Lower leg skin (tissue), 3 donors: ENCODE results near the gene CAPN2.

Experiments used
- POLR2A ChIP-seq, 2 donors: fragments of 450-650 bp; IDR thresholded peaks; one replicate each; pipeline ENCODE4 v1.6.1; 2016 to 2017; ENCODE audit warnings: antibody characterized with exemption in 2 of 2, mild to moderate bottlenecking in 1 of 2, moderate library complexity in 1 of 2
- TF ChIP-seq, protein P1 (sequence below), 3 donors: fragments of 450-650 bp; IDR thresholded peaks; one replicate each; pipeline ENCODE4 v1.5.1; 2016; ENCODE audit warnings: antibody characterized with exemption in 3 of 3, mild to moderate bottlenecking in 3 of 3, moderate library complexity in 2 of 3

DNA sequence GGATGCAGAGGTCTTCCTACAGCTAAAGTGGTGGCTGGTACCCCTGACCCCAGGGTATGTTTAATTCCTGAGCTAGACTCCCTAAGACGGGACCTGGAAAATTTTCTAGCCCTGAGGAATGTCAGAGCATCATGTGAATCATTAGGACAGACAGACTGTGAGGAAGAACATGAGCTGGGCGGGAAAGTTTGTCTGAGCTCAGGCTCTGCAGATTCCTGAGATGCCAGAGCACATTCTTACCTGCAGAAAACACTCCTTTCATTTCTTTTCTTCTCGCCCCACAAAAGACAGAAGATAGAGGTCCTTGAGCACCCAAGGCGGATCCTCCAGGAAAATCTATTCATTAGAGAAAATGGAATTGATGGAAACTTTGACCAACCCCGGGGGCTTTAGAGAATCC lies 6.5 kb downstream of the CAPN2 start:
- TF ChIP-seq, protein P1, sequence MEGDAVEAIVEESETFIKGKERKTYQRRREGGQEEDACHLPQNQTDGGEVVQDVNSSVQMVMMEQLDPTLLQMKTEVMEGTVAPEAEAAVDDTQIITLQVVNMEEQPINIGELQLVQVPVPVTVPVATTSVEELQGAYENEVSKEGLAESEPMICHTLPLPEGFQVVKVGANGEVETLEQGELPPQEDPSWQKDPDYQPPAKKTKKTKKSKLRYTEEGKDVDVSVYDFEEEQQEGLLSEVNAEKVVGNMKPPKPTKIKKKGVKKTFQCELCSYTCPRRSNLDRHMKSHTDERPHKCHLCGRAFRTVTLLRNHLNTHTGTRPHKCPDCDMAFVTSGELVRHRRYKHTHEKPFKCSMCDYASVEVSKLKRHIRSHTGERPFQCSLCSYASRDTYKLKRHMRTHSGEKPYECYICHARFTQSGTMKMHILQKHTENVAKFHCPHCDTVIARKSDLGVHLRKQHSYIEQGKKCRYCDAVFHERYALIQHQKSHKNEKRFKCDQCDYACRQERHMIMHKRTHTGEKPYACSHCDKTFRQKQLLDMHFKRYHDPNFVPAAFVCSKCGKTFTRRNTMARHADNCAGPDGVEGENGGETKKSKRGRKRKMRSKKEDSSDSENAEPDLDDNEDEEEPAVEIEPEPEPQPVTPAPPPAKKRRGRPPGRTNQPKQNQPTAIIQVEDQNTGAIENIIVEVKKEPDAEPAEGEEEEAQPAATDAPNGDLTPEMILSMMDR (IDR thresholded peaks at IDR 0.05): no peak
- no peak for TF ChIP-seq POLR2A (IDR thresholded peaks at IDR 0.05)
